ENCODE results near the gene MARVELD3. TPM values are rescaled to one million over a fixed set of nuclear protein-coding genes. Genes with fewer than 3 reads are reported as not detected.

Gene MARVELD3
- total RNA-seq, 1 experiment from 2014 or later: 27.0 TPM

- H2BK5ac ChIP-seq (ENCODE audit: insufficient read length, low read length): no peak overlapping the region
- no peak overlapping the region for H2BK120ac ChIP-seq (ENCODE audit: low read depth, low read length, poor library complexity, severe bottlenecking)
- no peak overlapping the region for H2BK15ac ChIP-seq (ENCODE audit: low read depth, low read length)
- no CpG with 5 or more reads among the region's 7 CpGs for WGBS (ENCODE audit: extremely low coverage, insufficient read length, low lambda C conversion rate)
- DNase-seq: no peak
- no peak overlapping the region for H3K14ac ChIP-seq (ENCODE audit: insufficient read depth, low read length)
- no peak overlapping the region for H4K91ac ChIP-seq (ENCODE audit: insufficient read length, low read depth, low read length)
- H4K20me1 ChIP-seq (ENCODE audit: control insufficient read depth, insufficient read depth, insufficient read length): no peaks in the 10 kb centered on the region
- H3K9ac ChIP-seq (ENCODE audit: extremely low read depth, insufficient read length, low read length): no peak overlapping the region
- H2BK12ac ChIP-seq (ENCODE audit: insufficient read length, low read depth, low read length): no peak overlapping the region
- H3K4ac ChIP-seq (ENCODE audit: low read depth, low read length): no peak overlapping the region
- no peak overlapping the region for H2AFZ ChIP-seq (ENCODE audit: low read length)
- H3K23me2 ChIP-seq (ENCODE audit: insufficient read length, low read depth, low read length, poor library complexity, severe bottlenecking): no peaks in the 10 kb centered on the region
- H3K23ac ChIP-seq (ENCODE audit: insufficient read length, low read depth, low read length): no peak overlapping the region
- Mint-ChIP-seq H3K4me3 (no peak overlapping the region), H3K4me1 (peaks cover 3 to 4% of the 10 kb centered on the region in 2 experiments; a peak in 3 of 4 replicates), H3K27me3 (ENCODE audit: low read depth) (no peaks in the 10 kb centered on the region), H3K9me3 (no peaks in the 10 kb centered on the region), H3K36me3 (ENCODE audit: insufficient read depth in 1 of 3, low read depth in 3 of 3) (peaks cover 10 to 55% (median 29%) of the 10 kb centered on the region in 3 experiments; a peak in 6 of 7 replicates), H3K27ac (no peak overlapping the region)
- no peaks in the 10 kb centered on the region for H3K79me2 ChIP-seq (ENCODE audit: insufficient read depth, low read length)
- H3K56ac ChIP-seq (ENCODE audit: insufficient read length, low read depth, low read length): no peak overlapping the region
- no peaks in the 10 kb centered on the region for H3K27me3 ChIP-seq (ENCODE audit: insufficient read depth, low read length)
- no peak overlapping the region for H3K27ac ChIP-seq (ENCODE audit: insufficient read length, low read depth, low read length)
- no peak overlapping the region for H2AK5ac ChIP-seq (ENCODE audit: insufficient read length, low read length)
- no peak for TF ChIP-seq CTCF (conservative IDR thresholded peaks at IDR 0.05)
- no peak overlapping the region for H4K5ac ChIP-seq (ENCODE audit: insufficient read length, low read depth, low read length)
- H3K18ac ChIP-seq (ENCODE audit: insufficient read length, low read depth, low read length): no peak overlapping the region
- H3K79me1 ChIP-seq (ENCODE audit: insufficient read depth, low read depth, low read length, poor library complexity, severe bottlenecking): no peaks in the 10 kb centered on the region
- no peak overlapping the region for H3K4me2 ChIP-seq (ENCODE audit: insufficient read depth, insufficient read length, low read length)
- no peaks in the 10 kb centered on the region for H3K9me3 ChIP-seq (ENCODE audit: control insufficient read depth, low read depth, low read length)
- H3T11ph ChIP-seq (ENCODE audit: low read length): no peak overlapping the region
- H3K4me1 ChIP-seq (ENCODE audit: insufficient read depth, low read length): no peaks in the 10 kb centered on the region
- no peak overlapping the region for H4K8ac ChIP-seq (replicated peaks; ENCODE audit: insufficient read length, low read depth, low read length)
- no peak overlapping the region for H2BK20ac ChIP-seq (ENCODE audit: low read depth, low read length, poor library complexity, severe bottlenecking)
These were observed 21.4 kb downstream of the MARVELD3 start for GRCh38 chr16:71647391-71647790.

All from H9 (cell line).